Activated naive CD4-positive, alpha-beta T cell treated with anti-CD3 and anti-CD28 coated beads, Interleukin-2, amount 50 U/mL, for 24 hours (primary cell): Measurements from ENCODE around the gene NAPG.
"Not testable (repeated sequence)": the region's sequence is repeated elsewhere in the genome, so short reads cannot be mapped to it uniquely, and the experiment has no call there.

Experiments
- H3K27ac Mint-ChIP-seq: one replicate; pipeline ENCODE4 v1.8.0; 2021; ENCODE audit warnings: mild to moderate bottlenecking, mixed read lengths
- H3K27me3 Mint-ChIP-seq: one replicate; pipeline ENCODE4 v1.8.0; 2021; ENCODE audit warnings: mixed read lengths
- H3K36me3 Mint-ChIP-seq: one replicate; pipeline ENCODE4 v1.8.0; 2021; ENCODE audit warnings: mixed read lengths
- H3K4me1 Mint-ChIP-seq: one replicate; pipeline ENCODE4 v1.8.0; 2021; ENCODE audit warnings: mixed read lengths
- H3K4me3 Mint-ChIP-seq: one replicate; pipeline ENCODE4 v1.8.0; 2021; ENCODE audit warnings: mild to moderate bottlenecking, mixed read lengths
- H3K9me3 Mint-ChIP-seq: one replicate; pipeline ENCODE4 v1.8.0; 2021; ENCODE audit warnings: mixed read lengths

NAPG gene

DNA sequence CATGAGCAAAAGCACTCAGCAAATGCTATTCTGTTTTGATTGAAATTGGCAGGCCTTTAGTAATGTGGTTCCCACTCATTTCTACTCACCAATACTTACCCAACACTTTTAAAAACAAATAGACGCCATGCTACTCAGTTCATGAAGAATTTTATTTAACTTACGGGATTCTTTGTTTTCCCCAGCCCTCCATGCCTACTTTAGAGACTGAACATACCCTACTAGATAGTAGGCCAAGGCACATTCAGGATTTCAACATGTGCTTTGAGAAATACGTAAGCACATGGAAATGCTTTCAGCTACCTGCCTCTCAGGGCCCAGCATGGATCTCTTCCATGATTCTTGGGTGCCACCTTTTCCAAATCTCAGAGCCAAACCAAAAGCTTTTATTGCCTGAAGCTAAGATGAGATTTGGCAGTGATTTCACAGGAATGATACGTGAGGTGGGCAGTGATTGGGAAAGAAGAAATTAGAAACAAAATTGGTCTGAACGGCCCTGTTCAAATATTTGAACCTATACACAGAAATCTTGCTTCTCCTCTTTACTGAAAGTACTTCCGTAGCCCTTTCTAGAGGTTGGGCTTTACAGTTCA, 31.4 kb downstream of the NAPG start:
- Mint-ChIP-seq H3K4me3 (no peak overlapping the region), H3K9me3 (no peaks in the 10 kb centered on the region), H3K27me3 (no peaks in the 10 kb centered on the region), H3K4me1 (peaks cover 13% of the 10 kb centered on the region), H3K36me3 (peaks cover 6% of the 10 kb centered on the region), H3K27ac (no peak overlapping the region)

GRCh38 chr18:10558243-10558966, 32.6 kb downstream of the NAPG start:
- Mint-ChIP-seq H3K4me1 (peaks cover 13% of the 10 kb centered on the region), H3K27me3 (no peaks in the 10 kb centered on the region), H3K4me3 (no peak overlapping the region)

GRCh38 chr18:10558967-10559298, 33.1 kb downstream of the NAPG start:
- peaks cover 4% of the 10 kb centered on the region for H3K36me3 Mint-ChIP-seq
- peaks cover 13% of the 10 kb centered on the region for H3K4me1 Mint-ChIP-seq
- H3K4me3 Mint-ChIP-seq = no peak overlapping the region
- no peak overlapping the region for H3K27ac Mint-ChIP-seq
- H3K9me3 Mint-ChIP-seq = no peaks in the 10 kb centered on the region
- H3K27me3 Mint-ChIP-seq = no peaks in the 10 kb centered on the region

More at GRCh38 chr18:10558243-10558966, 32.6 kb downstream of the NAPG start:
- H3K36me3 Mint-ChIP-seq = peaks cover 4% of the 10 kb centered on the region
- no peak overlapping the region for H3K27ac Mint-ChIP-seq
- no peaks in the 10 kb centered on the region for H3K9me3 Mint-ChIP-seq

DNA sequence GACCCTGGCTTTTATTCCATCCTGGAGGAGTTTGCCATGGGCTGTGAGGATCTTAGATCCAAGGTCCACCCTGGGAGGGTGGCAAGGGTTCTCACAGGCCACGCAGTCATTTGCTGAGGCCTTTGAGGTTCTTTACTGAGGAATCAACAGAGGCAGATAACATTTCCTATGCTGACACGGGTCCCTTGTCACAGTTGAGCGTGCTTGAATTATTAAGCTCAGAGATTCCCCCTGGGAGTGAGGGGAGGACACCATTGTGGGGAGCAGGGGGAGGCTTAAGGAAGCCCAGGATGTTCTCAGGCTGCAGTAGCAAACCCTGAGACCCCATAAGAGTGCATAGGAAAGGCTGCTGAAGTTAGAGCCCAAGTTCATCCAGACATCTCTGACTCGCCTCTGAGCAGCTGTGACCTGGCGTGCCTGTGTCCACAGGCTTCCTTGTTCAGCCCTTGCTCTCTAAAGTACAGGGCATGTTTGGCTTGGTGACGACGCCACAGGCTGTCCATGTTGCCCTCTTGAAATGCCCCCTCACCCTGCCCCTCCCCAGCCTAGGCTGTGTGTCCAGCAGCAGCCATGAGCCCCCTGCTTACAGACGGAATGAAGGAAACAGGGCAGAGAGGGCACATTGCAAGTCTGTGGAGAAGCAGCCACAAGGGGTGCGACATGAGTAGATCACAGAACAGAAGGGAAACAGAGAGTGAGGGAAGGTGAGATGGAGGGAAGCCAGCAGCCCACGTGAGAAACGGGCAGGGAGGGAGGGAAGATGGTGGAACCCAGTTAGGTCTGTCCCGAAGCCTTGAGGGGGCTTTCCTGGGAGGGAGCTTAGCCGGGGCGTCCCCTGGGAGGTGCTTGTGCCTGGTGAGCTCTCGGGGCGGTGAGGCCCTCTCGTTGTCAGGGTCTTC, 34.0 kb downstream of the NAPG start:
- H3K4me3 Mint-ChIP-seq = peak overlapping the region; percentile 51
- no peak overlapping the region for H3K27ac Mint-ChIP-seq
- H3K9me3 Mint-ChIP-seq = no peaks in the 10 kb centered on the region

DNA sequence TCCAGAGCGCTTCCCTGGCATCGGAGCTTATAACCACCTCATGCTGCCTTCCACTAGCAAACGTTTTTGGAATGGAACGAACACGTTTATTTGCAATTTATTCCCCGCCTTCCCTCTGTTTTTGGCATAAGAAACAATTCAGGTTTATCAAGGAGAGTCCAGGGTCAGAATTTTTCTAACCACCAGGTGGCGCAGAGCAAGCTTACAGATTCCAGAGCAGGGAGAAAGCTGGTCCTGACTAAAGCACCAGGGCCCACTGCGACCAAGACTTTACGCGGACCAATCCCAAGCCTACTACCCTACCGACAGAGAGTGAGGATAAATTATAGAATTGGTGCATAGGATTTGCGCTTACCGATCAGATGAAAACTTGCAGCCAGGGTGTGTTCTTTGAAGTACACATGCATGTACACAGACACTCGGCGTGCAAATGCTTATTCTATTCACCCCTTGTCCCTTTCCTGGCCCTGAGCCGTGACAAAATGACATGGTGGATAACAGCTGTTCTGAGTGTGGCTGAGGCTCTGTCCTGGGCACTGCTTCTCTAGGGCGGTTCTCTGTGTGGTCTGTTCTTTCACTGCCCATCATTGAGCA, 34.7 kb downstream of the NAPG start:
- H3K4me1 Mint-ChIP-seq = peaks cover 13% of the 10 kb centered on the region
- peaks cover 5% of the 10 kb centered on the region for H3K36me3 Mint-ChIP-seq
- H3K9me3 Mint-ChIP-seq = no peaks in the 10 kb centered on the region
- no peaks in the 10 kb centered on the region for H3K27me3 Mint-ChIP-seq
- H3K27ac Mint-ChIP-seq = no peak overlapping the region
- peak overlapping the region; percentile 6 for H3K4me3 Mint-ChIP-seq

More for the DNA sequence above, 34.0 kb downstream of the NAPG start:
- Mint-ChIP-seq H3K4me1 (peaks cover 13% of the 10 kb centered on the region), H3K27me3 (no peaks in the 10 kb centered on the region), H3K36me3 (peaks cover 5% of the 10 kb centered on the region)

DNA sequence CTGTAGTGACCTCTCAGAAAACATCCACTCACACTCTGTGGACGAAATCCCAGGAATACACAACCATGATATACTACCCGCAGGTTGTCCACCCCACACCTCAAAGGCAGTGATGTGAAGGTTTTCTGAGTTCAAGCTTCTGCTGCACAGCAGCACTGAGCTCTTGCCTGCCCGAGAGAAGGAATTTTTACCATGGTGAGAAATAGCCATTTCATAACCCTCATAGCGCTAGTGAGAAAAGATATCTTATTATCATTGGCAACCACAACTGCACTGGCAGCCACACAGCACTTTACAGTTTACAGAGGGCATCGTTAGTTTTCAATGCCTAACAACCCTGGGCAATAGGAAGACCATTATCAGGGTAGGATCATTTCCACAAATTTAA, 36.9 kb downstream of the NAPG start:
- H3K27ac Mint-ChIP-seq = no peak overlapping the region
- H3K4me1 Mint-ChIP-seq = peaks cover 13% of the 10 kb centered on the region
- no peaks in the 10 kb centered on the region for H3K27me3 Mint-ChIP-seq
- H3K4me3 Mint-ChIP-seq = no peak overlapping the region
- peaks cover 1% of the 10 kb centered on the region for H3K36me3 Mint-ChIP-seq
- H3K9me3 Mint-ChIP-seq = no peaks in the 10 kb centered on the region

DNA sequence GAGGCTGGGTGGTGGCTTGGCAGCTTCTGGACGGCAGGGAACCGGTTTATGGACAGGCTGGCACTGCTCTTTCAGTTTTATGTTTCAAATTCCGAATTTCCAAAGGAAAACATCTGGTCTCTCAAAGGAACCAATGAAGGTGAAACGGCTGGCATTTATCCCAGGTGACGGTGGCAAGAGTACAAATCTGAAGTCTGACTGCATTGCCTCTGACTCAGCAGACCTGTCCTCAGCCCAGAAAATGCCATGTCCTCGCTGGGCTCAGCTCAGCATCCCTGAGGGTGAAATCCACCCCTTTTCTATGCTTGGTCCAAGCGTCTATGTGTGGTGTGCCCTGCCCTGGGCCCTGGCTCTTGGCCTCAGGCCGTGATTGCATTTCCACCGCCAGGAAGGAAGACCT, 38.1 kb downstream of the NAPG start:
- Mint-ChIP-seq H3K9me3 (no peaks in the 10 kb centered on the region), H3K4me1 (peaks cover 13% of the 10 kb centered on the region), H3K36me3 (peaks cover 1% of the 10 kb centered on the region), H3K27me3 (no peaks in the 10 kb centered on the region), H3K4me3 (no peak overlapping the region), H3K27ac (no peak overlapping the region)

DNA sequence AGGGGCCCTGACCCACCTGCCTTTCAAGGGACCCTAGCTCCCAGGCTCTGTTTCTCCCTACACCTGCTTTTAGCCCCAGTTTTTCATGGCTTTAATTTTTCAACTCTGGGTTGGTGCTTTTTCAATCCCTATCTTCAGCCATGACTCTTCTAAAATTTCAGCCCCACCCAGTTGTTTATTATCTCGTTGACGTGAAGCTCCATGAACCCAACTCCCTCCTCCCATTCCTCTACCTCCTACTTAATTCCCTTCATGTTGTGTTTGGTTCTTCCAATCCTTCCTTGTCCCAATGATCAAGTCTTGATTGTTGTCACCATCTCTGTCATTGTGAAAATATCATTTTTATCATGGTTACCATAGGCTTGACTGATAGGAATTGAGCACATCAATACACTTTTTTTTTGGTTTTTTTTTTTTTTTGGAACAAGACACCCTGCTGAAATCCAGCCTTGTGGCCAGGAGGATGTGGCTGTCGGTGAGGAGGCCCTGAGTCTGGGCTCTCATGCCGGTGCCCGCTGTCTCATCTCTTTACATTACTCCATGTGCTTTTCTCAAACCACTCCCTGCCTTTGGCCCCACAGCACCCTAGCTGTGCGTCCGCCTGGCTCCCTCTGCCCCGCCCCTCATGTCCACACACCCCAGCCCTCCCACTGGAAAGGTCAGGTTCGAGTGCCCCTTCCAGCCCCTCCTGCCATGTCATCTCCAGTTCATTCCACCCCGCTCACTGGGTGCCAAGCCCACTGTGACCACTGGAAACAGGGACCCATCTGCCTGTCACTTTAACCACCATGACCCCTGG, 39.3 kb downstream of the NAPG start:
- H3K36me3 Mint-ChIP-seq = peaks cover 1% of the 10 kb centered on the region
- H3K9me3 Mint-ChIP-seq = no peaks in the 10 kb centered on the region
- no peaks in the 10 kb centered on the region for H3K27me3 Mint-ChIP-seq
- no peak overlapping the region for H3K4me3 Mint-ChIP-seq
- peaks cover 9% of the 10 kb centered on the region for H3K4me1 Mint-ChIP-seq
- peak overlapping the region; percentile 48 for H3K27ac Mint-ChIP-seq

GRCh38 chr18:10565835-10566234, 40.0 kb downstream of the NAPG start:
- H3K4me1 Mint-ChIP-seq = peaks cover 3% of the 10 kb centered on the region
- H3K9me3 Mint-ChIP-seq = no peaks in the 10 kb centered on the region
- H3K36me3 Mint-ChIP-seq = peaks cover 1% of the 10 kb centered on the region
- H3K27me3 Mint-ChIP-seq = no peaks in the 10 kb centered on the region
- peak overlapping the region; percentile 48 for H3K27ac Mint-ChIP-seq
- no peak overlapping the region for H3K4me3 Mint-ChIP-seq

GRCh38 chr18:10566390-10566789, 40.6 kb downstream of the NAPG start:
- H3K36me3 Mint-ChIP-seq = peaks cover 1% of the 10 kb centered on the region
- H3K4me1 Mint-ChIP-seq = no peaks in the 10 kb centered on the region
- H3K27ac Mint-ChIP-seq = no peak overlapping the region
- no peak overlapping the region for H3K4me3 Mint-ChIP-seq
- no peaks in the 10 kb centered on the region for H3K27me3 Mint-ChIP-seq
- H3K9me3 Mint-ChIP-seq = no peaks in the 10 kb centered on the region

GRCh38 chr18:10569941-10570340, 44.1 kb downstream of the NAPG start:
- H3K27ac Mint-ChIP-seq, H3K4me3 Mint-ChIP-seq, H3K36me3 Mint-ChIP-seq, H3K27me3 Mint-ChIP-seq, H3K4me1 Mint-ChIP-seq, H3K9me3 Mint-ChIP-seq: not testable (repeated sequence)

GRCh38 chr18:10570622-10571021, 44.8 kb downstream of the NAPG start:
- Mint-ChIP-seq H3K27me3 (no peaks in the 10 kb centered on the region), H3K4me1 (no peaks in the 10 kb centered on the region), H3K27ac (no peak overlapping the region), H3K9me3 (no peaks in the 10 kb centered on the region), H3K36me3 (no peaks in the 10 kb centered on the region), H3K4me3 (no peak overlapping the region)

DNA sequence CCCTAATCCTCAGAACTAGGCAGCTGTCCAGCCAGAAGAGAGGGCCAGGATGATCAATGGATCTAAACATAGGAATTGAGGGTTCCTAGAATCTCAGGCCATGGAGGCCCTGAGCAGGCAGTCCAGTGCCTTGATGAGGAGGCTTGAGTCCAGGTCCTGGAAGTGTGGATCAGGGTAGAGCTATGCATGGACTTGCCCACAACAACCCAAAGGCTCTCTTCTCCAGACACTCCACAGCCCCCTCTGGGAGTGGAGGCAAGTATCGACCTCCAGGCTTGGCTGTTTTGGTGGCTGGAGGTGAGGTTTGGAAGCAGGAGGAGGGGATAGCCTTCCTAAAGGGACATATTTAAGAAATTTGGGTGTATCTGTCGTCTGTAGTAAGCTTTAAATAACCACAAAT, 45.7 kb downstream of the NAPG start:
- Mint-ChIP-seq H3K27me3 (no peaks in the 10 kb centered on the region), H3K4me3 (no peak overlapping the region), H3K4me1 (no peaks in the 10 kb centered on the region), H3K36me3 (no peaks in the 10 kb centered on the region), H3K27ac (no peak overlapping the region), H3K9me3 (no peaks in the 10 kb centered on the region)

DNA sequence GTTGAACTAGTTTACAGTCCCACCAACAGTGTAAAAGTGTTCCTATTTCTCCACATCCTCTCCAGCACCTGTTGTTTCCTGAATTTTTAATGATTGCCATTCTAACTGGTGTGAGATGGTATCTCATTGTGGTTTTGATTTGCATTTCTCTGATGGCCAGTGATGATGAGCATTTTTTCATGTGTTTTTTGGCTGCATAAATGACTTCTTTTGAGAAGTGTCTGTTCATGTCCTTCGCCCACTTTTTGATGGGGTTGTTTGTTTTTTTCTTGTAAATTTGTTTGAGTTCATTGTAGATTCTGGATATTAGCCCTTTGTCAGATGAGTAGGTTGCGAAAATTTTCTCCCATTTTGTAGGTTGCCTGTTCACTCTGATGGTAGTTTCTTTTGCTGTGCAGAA, 47.4 kb downstream of the NAPG start:
- H3K27ac Mint-ChIP-seq, H3K27me3 Mint-ChIP-seq, H3K4me1 Mint-ChIP-seq, H3K36me3 Mint-ChIP-seq, H3K9me3 Mint-ChIP-seq, H3K4me3 Mint-ChIP-seq: not testable (repeated sequence)

DNA sequence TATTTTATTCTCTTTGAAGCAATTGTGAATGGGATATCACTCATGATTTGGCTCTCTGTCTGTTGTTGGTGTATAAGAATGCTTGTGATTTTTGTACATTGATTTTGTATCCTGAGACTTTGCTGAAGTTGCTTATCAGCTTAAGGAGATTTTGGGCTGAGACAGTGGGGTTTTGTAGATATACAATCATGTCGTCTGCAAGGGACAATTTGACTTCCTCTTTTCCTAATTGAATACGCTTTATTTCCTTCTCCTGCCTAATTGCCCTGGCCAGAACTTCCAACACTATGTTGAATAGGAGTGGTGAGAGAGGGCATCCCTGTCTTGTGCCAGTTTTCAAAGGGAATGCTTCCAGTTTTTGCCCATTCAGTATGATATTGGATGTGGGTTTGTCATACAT, 48.6 kb downstream of the NAPG start:
- not testable (repeated sequence) for H3K36me3 Mint-ChIP-seq, H3K4me1 Mint-ChIP-seq, H3K4me3 Mint-ChIP-seq, H3K27ac Mint-ChIP-seq, H3K9me3 Mint-ChIP-seq, H3K27me3 Mint-ChIP-seq
